ENCODE measurements around the gene GRK5. TPM values are rescaled to one million over a fixed set of nuclear protein-coding genes. Genes with fewer than 3 reads are reported as not detected.

GRK5 gene
- total and polyA plus RNA-seq, 9 of the 15 experiments (the other 6 are each of a cell fraction or from before 2014, with no cell fraction given): 0.46 to 0.83 (median 0.67) TPM; not detected in 2

- TF ChIP-seq ZNF12 (CRISPR knock-in tag; IDR thresholded peaks at IDR 0.05) (no peak), E2F3 (CRISPR knock-in tag; IDR thresholded peaks at IDR 0.05) (no peak), RBM34 (IDR thresholded peaks at IDR 0.05; ENCODE audit: borderline replicate concordance, insufficient read depth, low read length) (no peak), ZNF583 (CRISPR knock-in tag; IDR thresholded peaks at IDR 0.05) (no peak), FOSL1 (tag; conservative IDR thresholded peaks at IDR 0.05) (peak; percentile 44; the same call in 1 of the 2 replicates), CREB5 (CRISPR knock-in tag; IDR thresholded peaks at IDR 0.05) (no peak), RFX5 (IDR thresholded peaks at IDR 0.05; ENCODE audit: low read depth, low read length) (no peak)
Measured at GRCh38 chr10:119341459-119342301, 134.3 kb downstream of the GRK5 start (continued).

- DNase-seq (ENCODE audit: extremely low read depth in 1 of 4, low spot score in 3 of 4): no peak
- no peak for ATAC-seq
- BruUV-seq (replicated peaks): no TSS peak
- no peaks in the 10 kb centered on the region for H3K36me3 ChIP-seq (ENCODE audit: control insufficient read depth, insufficient read depth, low read length)
- POLR2A ChIA-PET: no interaction called here
- H3K27ac ChIP-seq (ENCODE audit: extremely low read depth, low read depth, low read length): no peak overlapping the region
- no peaks in the 10 kb centered on the region for H4K20me1 ChIP-seq (replicated peaks; ENCODE audit: control insufficient read depth, insufficient read depth, low read length)
- CTCF ChIA-PET (ENCODE audit: low intra/inter-chr PET ratio): no interaction called here
- H3K79me2 ChIP-seq (ENCODE audit: control insufficient read depth, insufficient read depth, low read length): no peaks in the 10 kb centered on the region
- intact Hi-C loops (cut with micrococcal nuclease): no loop called here
- in situ Hi-C loops (cut with MboI): no loop called here
- H3K27me3 ChIP-seq (ENCODE audit: control insufficient read depth in 2 of 2, insufficient read depth in 2 of 2, low read length in 2 of 2): peaks cover 4 to 42% of the 10 kb centered on the region in 2 experiments; a peak in 3 of 5 replicates
- no peaks in the 10 kb centered on the region for H3K9me3 ChIP-seq (replicated peaks; ENCODE audit: control insufficient read depth, insufficient read depth, low read depth, low read length)
- FAIRE-seq: no peak
- no peaks in the 10 kb centered on the region for H3K9me1 ChIP-seq (ENCODE audit: control insufficient read depth, insufficient read depth, low read length)
- no peak overlapping the region for H2AFZ ChIP-seq (ENCODE audit: low read depth, low read length)
- no peak overlapping the region for H3K4me3 ChIP-seq
- WGBS (ENCODE audit: insufficient coverage, low coverage, missing lambda C conversion rate): 13% methylated on average over 9 of the region's 9 CpGs
- no peak overlapping the region for H3K9ac ChIP-seq (ENCODE audit: insufficient read depth in 1 of 2, low read depth in 2 of 2, low read length in 2 of 2)
- H3K4me2 ChIP-seq (ENCODE audit: insufficient read depth, low read length): no peak overlapping the region
- peaks cover 0 to 3% of the 10 kb centered on the region in 2 experiments; a peak in 2 of 5 replicates for H3K4me1 ChIP-seq (replicated peaks in 1 of 2; ENCODE audit: control insufficient read depth in 2 of 2, insufficient read depth in 2 of 2, low read length in 2 of 2)
- TF ChIP-seq RFX7 (CRISPR knock-in tag; IDR thresholded peaks at IDR 0.05) (no peak), ZC3H8 (IDR thresholded peaks at IDR 0.05) (no peak), ZNF699 (CRISPR knock-in tag; IDR thresholded peaks at IDR 0.05; ENCODE audit: insufficient replicate concordance) (no peak), SLC30A9 (CRISPR knock-in tag; IDR thresholded peaks at IDR 0.05) (no peak)
- TF ChIP-seq, protein P1, sequence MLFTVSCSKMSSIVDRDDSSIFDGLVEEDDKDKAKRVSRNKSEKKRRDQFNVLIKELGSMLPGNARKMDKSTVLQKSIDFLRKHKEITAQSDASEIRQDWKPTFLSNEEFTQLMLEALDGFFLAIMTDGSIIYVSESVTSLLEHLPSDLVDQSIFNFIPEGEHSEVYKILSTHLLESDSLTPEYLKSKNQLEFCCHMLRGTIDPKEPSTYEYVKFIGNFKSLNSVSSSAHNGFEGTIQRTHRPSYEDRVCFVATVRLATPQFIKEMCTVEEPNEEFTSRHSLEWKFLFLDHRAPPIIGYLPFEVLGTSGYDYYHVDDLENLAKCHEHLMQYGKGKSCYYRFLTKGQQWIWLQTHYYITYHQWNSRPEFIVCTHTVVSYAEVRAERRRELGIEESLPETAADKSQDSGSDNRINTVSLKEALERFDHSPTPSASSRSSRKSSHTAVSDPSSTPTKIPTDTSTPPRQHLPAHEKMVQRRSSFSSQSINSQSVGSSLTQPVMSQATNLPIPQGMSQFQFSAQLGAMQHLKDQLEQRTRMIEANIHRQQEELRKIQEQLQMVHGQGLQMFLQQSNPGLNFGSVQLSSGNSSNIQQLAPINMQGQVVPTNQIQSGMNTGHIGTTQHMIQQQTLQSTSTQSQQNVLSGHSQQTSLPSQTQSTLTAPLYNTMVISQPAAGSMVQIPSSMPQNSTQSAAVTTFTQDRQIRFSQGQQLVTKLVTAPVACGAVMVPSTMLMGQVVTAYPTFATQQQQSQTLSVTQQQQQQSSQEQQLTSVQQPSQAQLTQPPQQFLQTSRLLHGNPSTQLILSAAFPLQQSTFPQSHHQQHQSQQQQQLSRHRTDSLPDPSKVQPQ (CRISPR knock-in tag; IDR thresholded peaks at IDR 0.05; ENCODE audit: borderline replicate concordance): no peak
- TF ChIP-seq, protein P2, sequence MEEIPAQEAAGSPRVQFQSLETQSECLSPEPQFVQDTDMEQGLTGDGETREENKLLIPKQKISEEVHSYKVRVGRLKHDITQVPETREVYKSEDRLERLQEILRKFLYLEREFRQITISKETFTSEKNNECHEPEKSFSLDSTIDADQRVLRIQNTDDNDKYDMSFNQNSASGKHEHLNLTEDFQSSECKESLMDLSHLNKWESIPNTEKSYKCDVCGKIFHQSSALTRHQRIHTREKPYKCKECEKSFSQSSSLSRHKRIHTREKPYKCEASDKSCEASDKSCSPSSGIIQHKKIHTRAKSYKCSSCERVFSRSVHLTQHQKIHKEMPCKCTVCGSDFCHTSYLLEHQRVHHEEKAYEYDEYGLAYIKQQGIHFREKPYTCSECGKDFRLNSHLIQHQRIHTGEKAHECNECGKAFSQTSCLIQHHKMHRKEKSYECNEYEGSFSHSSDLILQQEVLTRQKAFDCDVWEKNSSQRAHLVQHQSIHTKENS (CRISPR knock-in tag; IDR thresholded peaks at IDR 0.05): no peak
- TF ChIP-seq, protein P3, sequence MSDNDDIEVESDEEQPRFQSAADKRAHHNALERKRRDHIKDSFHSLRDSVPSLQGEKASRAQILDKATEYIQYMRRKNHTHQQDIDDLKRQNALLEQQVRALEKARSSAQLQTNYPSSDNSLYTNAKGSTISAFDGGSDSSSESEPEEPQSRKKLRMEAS (CRISPR knock-in tag; IDR thresholded peaks at IDR 0.05): no peak
Measured at GRCh38 chr10:119342335-119342734, 135.0 kb downstream of the GRK5 start.

All from K562 (cell line).